Heart left ventricle (tissue), 16 donors: Measurements from ENCODE around the gene ATP6V1B1. TPM values are rescaled to one million over a fixed set of nuclear protein-coding genes. Genes with fewer than 3 reads are reported as not detected.
"Not testable (repeated sequence)": the region's sequence is repeated elsewhere in the genome, so short reads cannot be mapped to it uniquely, and the experiment has no call there.

Experiments
- ATAC-seq, 4 donors: fragments of 200-7000 bp; cut with Tn5 transposase; one replicate each; pipeline ENCODE4 v1.9.1; 2020 to 2022; ENCODE audit warnings: moderate library complexity in 4 of 4, mild to moderate bottlenecking in 3 of 4, moderate number of reproducible peaks in 1 of 4
- DNase-seq, 5 donors: peaks; one replicate each; pipeline ENCODE4 v3.0.0-alpha.2; 2020
- H3K27ac ChIP-seq, 12 donors: fragments of 200-600 bp; sonication (generic) in 4 of 12; one replicate each; pipeline versions ENCODE4 v1.5.0 to v1.8.0; 2016 to 2022; ENCODE audit warnings: mild to moderate bottlenecking in 2 of 12
- H3K27me3 ChIP-seq, 9 donors: fragments of 200-600 bp; sonication (generic) in 2 of 9; one replicate each; pipeline versions ENCODE4 v1.5.1 to v1.8.0; 2016 to 2022; ENCODE audit warnings: mild to moderate bottlenecking in 3 of 9
- H3K36me3 ChIP-seq, 9 donors: fragments of 200-600 bp; sonication (generic) in 2 of 9; one replicate each; pipeline versions ENCODE4 v1.5.0 to v1.8.0; 2018 to 2022; ENCODE audit warnings: mild to moderate bottlenecking in 2 of 9
- H3K4me1 ChIP-seq, 12 donors: fragments of 200-600 bp; sonication (generic) in 4 of 12; one replicate each; pipeline versions ENCODE4 v1.5.0 to v1.8.0; 2016 to 2022; ENCODE audit warnings: mild to moderate bottlenecking in 3 of 12
- H3K4me3 ChIP-seq, 12 donors: fragments of 200-600 bp; sonication (generic) in 4 of 12; one replicate each; pipeline versions ENCODE4 v1.5.0 to v1.8.0; 2017 to 2022; ENCODE audit warnings: mild to moderate bottlenecking in 9 of 12, moderate library complexity in 4 of 12
- H3K9me3 ChIP-seq, 12 donors: fragments of 200-600 bp; sonication (generic) in 4 of 12; one replicate each; pipeline versions ENCODE4 v1.5.0 to v1.8.0; 2016 to 2022; ENCODE audit warnings: mild to moderate bottlenecking in 1 of 12
- POLR2A ChIP-seq, 2 donors: fragments of 450-650 bp; IDR thresholded peaks; one replicate each; pipeline ENCODE4 v1.6.1; 2017; ENCODE audit warnings: antibody characterized with exemption in 2 of 2, mild to moderate bottlenecking in 2 of 2, moderate library complexity in 2 of 2
- WGBS, 4 donors: extraction: QIAGEN DNeasy Blood & Tissue Kit in 2 of 4; methylation state at CpG; one replicate each; pipeline versions ENCODE4 v1.1.5 to v1.1.7; 2013 to 2018; 5-methylcytosine and 5-hydroxymethylcytosine counted together
- intact Hi-C, 10 donors: fragments of 100-400 bp; cut with DNase I; formaldehyde crosslinking; loops; one replicate each; pipeline versions ENCODE4 v1.11.1 to v1.14.2; 2022
- polyA plus RNA-seq, 2 donors: library from polyadenylated mRNA; stranded (reverse); fragments of 200-250 nt; gene quantifications; one replicate each; pipeline ENCODE4 v1.2.3, GENCODE V29; 2013
- total RNA-seq, 9 donors: library from RNA; depleted of rRNA in 2 of 9; stranded (reverse); fragments of >200 nt in 2 of 9; fragmentation: NEBNext Ultra II Directional in 3 of 9; extraction: Animal tissue kit (Norgen Biotek cat#: 25700) in 3 of 9; gene quantifications; one replicate each; pipeline versions ENCODE4 v1.1.0 to v1.2.4, GENCODE V29; 2016 to 2023
- TF ChIP-seq, protein P1 (sequence below), 12 donors: fragments of 200-600 bp; sonication (generic) in 4 of 12; IDR thresholded peaks; one replicate each; pipeline versions ENCODE4 v1.5.0 to v1.8.0; 2018 to 2022; ENCODE audit warnings: antibody characterized with exemption in 12 of 12, mild to moderate bottlenecking in 5 of 12
- donor health status: ischemic (EF 13 %, LVEDD 7.1; RV severe dilation, severe dysfunction).
- donor health status: healthy with polysubstance abuse.
- donor health status: DM: no; HTN: yes; CAD: no.
- donor health status: DM: no; HTN: no; CAD: no.
- donor health status: ischemic (EF 25% LVEDD 6.9; RV normal size, moderate dysfunction).
- donor health status: ischemic (EF 25% LVEDD 5.7; RV mildly dilated, moderate dysfunction).
- donor health status: healthy.
- donor health status: DM: yes; HTN: yes; CAD: no.
- donor health status: ischemic (EF 35%, LVEDD 5.7; RV mildly dilated, moderate dysfunction).
- donor health status: nonischemic (EF 11% LVEDD 7.7; RV severe dilation, severe dysfunction).
- donor health status: DM: yes; HTN: yes; CAD: no.
- donor health status: PGD.
- donor health status: ischemic (EF 29% LVEDD 5.4; RV normal size, mild dysfunction).
- donor health status: nonischemic (EF 23%, LVEDD 6.1; RV moderate dilation, normal function).

Gene ATP6V1B1
- total and polyA plus RNA-seq, 11 donors: 0.16 to 1.8 (median 0.48) TPM; not detected in 4

DNA sequence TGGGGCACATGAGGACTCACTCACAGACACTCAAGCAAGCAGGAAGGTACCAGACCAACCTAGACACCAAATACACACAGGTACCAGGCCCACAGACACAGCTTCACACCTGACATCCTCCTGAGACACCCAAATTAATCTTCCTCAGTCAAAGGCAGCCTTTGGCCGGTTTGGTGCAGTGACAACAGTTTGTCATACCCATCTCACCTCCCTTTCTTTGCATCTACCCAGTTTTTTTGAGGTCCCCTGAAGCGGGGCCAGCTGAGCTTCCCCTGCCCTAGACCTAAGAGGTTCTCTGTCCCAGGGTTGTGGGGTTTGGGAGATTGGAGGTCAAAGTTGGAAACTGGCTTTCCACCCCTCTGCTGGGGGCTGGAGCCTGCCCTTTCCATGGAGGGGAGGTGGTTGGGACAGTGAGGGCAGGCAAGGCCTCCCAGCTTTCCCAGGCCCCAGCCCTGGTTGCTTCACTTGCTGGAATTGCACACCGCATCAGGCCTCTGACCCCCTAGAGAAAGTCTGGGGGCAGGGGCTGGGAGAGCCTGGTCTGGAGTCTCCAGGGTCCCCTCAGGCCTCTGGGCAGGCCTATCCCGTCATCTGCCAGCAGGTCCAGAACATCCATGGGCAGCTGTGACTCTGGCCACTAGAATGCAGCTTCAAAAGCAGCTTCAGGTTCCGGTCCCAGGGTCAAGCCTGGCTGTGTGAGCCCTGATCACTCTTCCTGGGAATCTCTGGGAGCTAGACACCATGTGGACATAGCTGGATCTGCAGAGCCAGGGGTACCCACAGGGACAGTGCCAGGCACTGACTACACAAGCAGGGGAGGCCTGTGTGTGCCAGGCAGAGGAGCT, 71.5 kb downstream of the ATP6V1B1 start:
- peaks cover 0 to 18% (median 0%) of the 10 kb centered on the region in 9 donors for H3K27me3 ChIP-seq
- no peaks in the 10 kb centered on the region for H3K4me1 ChIP-seq
- H3K4me3 ChIP-seq: no peak overlapping the region
- no peaks in the 10 kb centered on the region for H3K9me3 ChIP-seq
- H3K27ac ChIP-seq: no peak overlapping the region
- no peaks in the 10 kb centered on the region for H3K36me3 ChIP-seq
- ATAC-seq: peak in 1 of 4 donors; percentile 47
- 63 to 88% (median 76%) methylated on average over 2 to 5 of the region's 5 CpGs for WGBS, 4 donors
- no peak for TF ChIP-seq POLR2A (IDR thresholded peaks at IDR 0.05)
- TF ChIP-seq, protein P1, sequence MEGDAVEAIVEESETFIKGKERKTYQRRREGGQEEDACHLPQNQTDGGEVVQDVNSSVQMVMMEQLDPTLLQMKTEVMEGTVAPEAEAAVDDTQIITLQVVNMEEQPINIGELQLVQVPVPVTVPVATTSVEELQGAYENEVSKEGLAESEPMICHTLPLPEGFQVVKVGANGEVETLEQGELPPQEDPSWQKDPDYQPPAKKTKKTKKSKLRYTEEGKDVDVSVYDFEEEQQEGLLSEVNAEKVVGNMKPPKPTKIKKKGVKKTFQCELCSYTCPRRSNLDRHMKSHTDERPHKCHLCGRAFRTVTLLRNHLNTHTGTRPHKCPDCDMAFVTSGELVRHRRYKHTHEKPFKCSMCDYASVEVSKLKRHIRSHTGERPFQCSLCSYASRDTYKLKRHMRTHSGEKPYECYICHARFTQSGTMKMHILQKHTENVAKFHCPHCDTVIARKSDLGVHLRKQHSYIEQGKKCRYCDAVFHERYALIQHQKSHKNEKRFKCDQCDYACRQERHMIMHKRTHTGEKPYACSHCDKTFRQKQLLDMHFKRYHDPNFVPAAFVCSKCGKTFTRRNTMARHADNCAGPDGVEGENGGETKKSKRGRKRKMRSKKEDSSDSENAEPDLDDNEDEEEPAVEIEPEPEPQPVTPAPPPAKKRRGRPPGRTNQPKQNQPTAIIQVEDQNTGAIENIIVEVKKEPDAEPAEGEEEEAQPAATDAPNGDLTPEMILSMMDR (IDR thresholded peaks at IDR 0.05): no peak
- intact Hi-C loops: no loop called here
- DNase-seq: no peak

DNA sequence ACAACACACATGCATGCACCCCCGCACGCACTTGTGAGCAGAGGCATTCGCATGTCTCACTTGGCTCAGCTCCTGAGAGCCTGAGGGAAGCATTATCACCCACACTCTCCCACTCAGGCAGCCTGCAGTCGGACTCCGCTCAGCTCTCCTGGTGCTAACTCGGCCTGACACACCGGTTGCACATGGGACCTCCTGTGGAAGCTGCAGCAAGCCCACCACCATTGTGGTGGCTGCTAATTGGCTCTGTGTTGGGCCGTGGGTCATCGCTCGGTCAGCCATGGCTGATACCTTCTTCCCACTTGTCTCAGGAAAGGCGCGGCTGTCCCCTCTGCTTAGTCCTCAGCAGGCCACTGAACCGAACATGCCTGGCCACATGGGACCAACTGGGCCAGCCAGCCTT, 72.6 kb downstream of the ATP6V1B1 start:
- Histone ChIP-seq H3K27me3 (peaks cover 0 to 24% (median 5%) of the 10 kb centered on the region in 9 donors), H3K4me1 (no peaks in the 10 kb centered on the region), H3K27ac (no peak overlapping the region), H3K36me3 (no peaks in the 10 kb centered on the region), H3K4me3 (no peak overlapping the region), H3K9me3 (no peaks in the 10 kb centered on the region)
- DNase-seq (no peak), ATAC-seq (no peak)
- 88 to 94% (median 90%) methylated on average over 13 of the region's 13 CpGs for whole genome bisulfite sequencing, 4 donors
- intact Hi-C loops: no loop called here
- no peak for TF ChIP-seq POLR2A (IDR thresholded peaks at IDR 0.05)
- TF ChIP-seq, protein P1 (IDR thresholded peaks at IDR 0.05): no peak

GRCh38 chr2:71011786-71012185, 76.1 kb downstream of the ATP6V1B1 start:
- H3K4me1 ChIP-seq, intact Hi-C loops, H3K27ac ChIP-seq, DNase-seq, H3K9me3 ChIP-seq, H3K4me3 ChIP-seq, ATAC-seq, H3K36me3 ChIP-seq: not testable (repeated sequence)
- 24 to 36% (median 30%) methylated on average over 5 to 6 of the region's 6 CpGs for WGBS, 4 donors
- H3K27me3 ChIP-seq: peaks cover 0 to 28% (median 5%) of the 10 kb centered on the region in 9 donors

Other genes starting within 250 kb of the ATP6V1B1 start
- gene ADD2, start 167.7 kb upstream of the ATP6V1B1 start, total RNA-seq: 1 to 10 TPM in 8 of 9 donors, under 1 TPM in 1; 0.49 to 7.3 (median 3.7) TPM
- under 1 TPM; 0.55 to 0.61 TPM for gene ADD2, start 167.7 kb upstream of the ATP6V1B1 start, polyA plus RNA-seq
- not detected for gene FIGLA, start 145.3 kb upstream of the ATP6V1B1 start, total RNA-seq
- gene FIGLA, start 145.3 kb upstream of the ATP6V1B1 start, polyA plus RNA-seq: not detected
- gene CLEC4F, start 115.3 kb upstream of the ATP6V1B1 start, total RNA-seq: under 1 TPM in 6 of 9 donors, not detected in 3; 0.09 to 0.38 (median 0.19) TPM
- gene CLEC4F, start 115.3 kb upstream of the ATP6V1B1 start, polyA plus RNA-seq: under 1 TPM; 0.04 to 0.46 TPM
- gene CD207, start 100.1 kb upstream of the ATP6V1B1 start, total RNA-seq: under 1 TPM in 5 of 9 donors, not detected in 4; 0.16 to 0.48 (median 0.20) TPM
- gene CD207, start 100.1 kb upstream of the ATP6V1B1 start, polyA plus RNA-seq: under 1 TPM; 0.04 to 0.19 TPM
- under 1 TPM in 6 of 9 donors, not detected in 3; 0.19 to 0.63 (median 0.55) TPM for gene VAX2, start 35.3 kb upstream of the ATP6V1B1 start, total RNA-seq
- gene VAX2, start 35.3 kb upstream of the ATP6V1B1 start, polyA plus RNA-seq: 1 to 10 TPM in 1 of 2 donors, under 1 TPM in 1; 0.08 to 1.1 TPM
- gene ANKRD53, start 42.7 kb downstream of the ATP6V1B1 start, total RNA-seq: 1 to 10 TPM in 2 of 9 donors, under 1 TPM in 5, not detected in 2; 0.28 to 1.8 (median 0.40) TPM
- under 1 TPM; 0.44 to 0.65 TPM for gene ANKRD53, start 42.7 kb downstream of the ATP6V1B1 start, polyA plus RNA-seq
- gene TEX261, start 59.0 kb downstream of the ATP6V1B1 start, total RNA-seq: 10 to 100 TPM; 32.1 to 54.4 (median 50.4) TPM
- gene TEX261, start 59.0 kb downstream of the ATP6V1B1 start, polyA plus RNA-seq: 10 to 100 TPM; 29.2 to 69.3 TPM
- gene NAGK, start 132.7 kb downstream of the ATP6V1B1 start, total RNA-seq: 100 to 1,000 TPM in 1 of 9 donors, 10 to 100 TPM in 8; 38.3 to 143 (median 46.4) TPM
- 10 to 100 TPM; 59.6 to 66.6 TPM for gene NAGK, start 132.7 kb downstream of the ATP6V1B1 start, polyA plus RNA-seq
- 10 to 100 TPM; 23.8 to 36.8 (median 29.3) TPM for gene MCEE, start 194.3 kb downstream of the ATP6V1B1 start, total RNA-seq
- gene MCEE, start 194.3 kb downstream of the ATP6V1B1 start, polyA plus RNA-seq: 10 to 100 TPM; 27.3 to 35.6 TPM
- 10 to 100 TPM; 12.3 to 35.6 (median 22.7) TPM for gene MPHOSPH10, start 194.7 kb downstream of the ATP6V1B1 start, total RNA-seq
- 10 to 100 TPM; 24.6 to 31.5 TPM for gene MPHOSPH10, start 194.7 kb downstream of the ATP6V1B1 start, polyA plus RNA-seq